ENCODE results near the gene DYNLT1. TPM values are rescaled to one million over a fixed set of nuclear protein-coding genes. Genes with fewer than 3 reads are reported as not detected.
A peak's percentile ranks its signal among the peaks of the same experiment; 100 is the strongest.
"Not testable (repeated sequence)": the region's sequence is repeated elsewhere in the genome, so short reads cannot be mapped to it uniquely, and the experiment has no call there.

Gene DYNLT1
- total RNA-seq, 1 experiment from 2014 or later = 105 TPM

DNA sequence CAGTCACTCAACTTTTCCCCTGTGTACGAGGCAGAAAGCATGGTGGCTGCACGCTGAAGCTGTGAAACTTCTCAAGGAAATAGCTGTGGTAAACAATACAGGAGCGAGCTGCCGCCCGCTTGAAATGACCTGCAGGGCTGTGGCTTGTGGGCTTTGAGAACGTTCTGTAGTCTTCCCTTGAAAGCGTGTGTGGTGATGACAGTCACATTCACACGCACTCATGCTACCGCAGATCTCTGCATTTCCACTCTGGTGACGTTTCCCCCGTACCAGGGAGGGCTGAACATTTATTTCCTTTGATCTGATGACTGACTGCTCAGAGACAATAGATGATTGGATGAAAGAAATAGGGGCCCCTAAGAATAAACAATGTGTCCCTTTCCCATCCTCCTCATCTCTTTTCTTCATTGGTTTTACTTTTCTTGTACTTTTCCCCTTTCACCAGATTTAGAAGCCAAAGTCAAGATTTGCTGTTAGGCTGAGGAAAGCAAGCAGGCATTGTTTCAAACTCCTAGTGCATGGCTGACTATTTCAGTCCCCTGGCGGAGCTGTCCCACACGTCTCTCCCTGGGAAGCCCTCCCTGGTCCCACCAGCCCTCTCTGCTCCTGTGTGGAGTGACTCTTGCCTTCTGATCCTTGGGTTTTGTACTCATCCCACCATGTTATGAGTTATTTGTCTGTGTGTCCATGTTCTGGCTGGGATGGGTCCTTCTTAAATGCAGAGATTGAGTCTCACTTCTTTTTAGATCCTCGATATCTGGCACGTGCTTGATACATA is 9.2 kb upstream of the DYNLT1 start:
- TF ChIP-seq EZH2 (IDR thresholded peaks at IDR 0.05; ENCODE audit: low read depth) (no peak), CTCF (conservative IDR thresholded peaks at IDR 0.05) (no peak)
- POLR2A ChIA-PET (ENCODE audit: unreplicated experiment) = no interaction called here
- no peaks in the 10 kb centered on the region for H3K27me3 ChIP-seq (ENCODE audit: insufficient read depth, low read depth)
- H2AFZ ChIP-seq = no peak overlapping the region
- no peaks in the 10 kb centered on the region for H3K36me3 ChIP-seq (ENCODE audit: low read depth)
- intact Hi-C loops (cut with micrococcal nuclease; ENCODE audit: unreplicated experiment) = no loop called here
- H3K4me1 ChIP-seq (replicated peaks; ENCODE audit: insufficient read depth) = peaks cover 53% of the 10 kb centered on the region
- H3K9me2 ChIP-seq (ENCODE audit: insufficient read depth) = no peaks in the 10 kb centered on the region
- H3F3A ChIP-seq (ENCODE audit: insufficient read depth, low read depth) = peaks cover 45% of the 10 kb centered on the region
- H3K9me3 ChIP-seq (ENCODE audit: insufficient read depth, low read depth) = no peaks in the 10 kb centered on the region
- no TSS peak for BruUV-seq (replicated peaks)
- peaks cover 14% of the 10 kb centered on the region; the same call in 1 of the 2 replicates for H3K79me2 ChIP-seq (ENCODE audit: low read depth)
- CTCF ChIA-PET = no interaction called here
- H3K4me2 ChIP-seq = peak overlapping the region; percentile 66
- peak overlapping the region; percentile 77 for H3K27ac ChIP-seq
- DNase-seq = no peak
- no peak overlapping the region for H3K4me3 ChIP-seq
- H4K20me1 ChIP-seq (ENCODE audit: insufficient read depth) = no peaks in the 10 kb centered on the region

- H3K27ac ChIP-seq; intact Hi-C loops (cut with micrococcal nuclease; ENCODE audit: unreplicated experiment); DNase-seq; H3K27me3 ChIP-seq (ENCODE audit: insufficient read depth, low read depth); H4K20me1 ChIP-seq (ENCODE audit: insufficient read depth); BruUV-seq (replicated peaks); H3K4me3 ChIP-seq; H3K4me2 ChIP-seq; POLR2A ChIA-PET (ENCODE audit: unreplicated experiment); H3K36me3 ChIP-seq (ENCODE audit: low read depth); CTCF ChIA-PET; H3K9me3 ChIP-seq (ENCODE audit: insufficient read depth, low read depth); H3K9me2 ChIP-seq (ENCODE audit: insufficient read depth); H2AFZ ChIP-seq: not testable (repeated sequence)
- H3K79me2 ChIP-seq (ENCODE audit: low read depth) = peaks cover 20% of the 10 kb centered on the region
- H3K4me1 ChIP-seq (replicated peaks; ENCODE audit: insufficient read depth) = peaks cover 55% of the 10 kb centered on the region
- H3F3A ChIP-seq (ENCODE audit: insufficient read depth, low read depth) = peaks cover 49% of the 10 kb centered on the region
These were observed 7.6 kb upstream of the DYNLT1 start for GRCh38 chr6:158651981-158652737.

DNA sequence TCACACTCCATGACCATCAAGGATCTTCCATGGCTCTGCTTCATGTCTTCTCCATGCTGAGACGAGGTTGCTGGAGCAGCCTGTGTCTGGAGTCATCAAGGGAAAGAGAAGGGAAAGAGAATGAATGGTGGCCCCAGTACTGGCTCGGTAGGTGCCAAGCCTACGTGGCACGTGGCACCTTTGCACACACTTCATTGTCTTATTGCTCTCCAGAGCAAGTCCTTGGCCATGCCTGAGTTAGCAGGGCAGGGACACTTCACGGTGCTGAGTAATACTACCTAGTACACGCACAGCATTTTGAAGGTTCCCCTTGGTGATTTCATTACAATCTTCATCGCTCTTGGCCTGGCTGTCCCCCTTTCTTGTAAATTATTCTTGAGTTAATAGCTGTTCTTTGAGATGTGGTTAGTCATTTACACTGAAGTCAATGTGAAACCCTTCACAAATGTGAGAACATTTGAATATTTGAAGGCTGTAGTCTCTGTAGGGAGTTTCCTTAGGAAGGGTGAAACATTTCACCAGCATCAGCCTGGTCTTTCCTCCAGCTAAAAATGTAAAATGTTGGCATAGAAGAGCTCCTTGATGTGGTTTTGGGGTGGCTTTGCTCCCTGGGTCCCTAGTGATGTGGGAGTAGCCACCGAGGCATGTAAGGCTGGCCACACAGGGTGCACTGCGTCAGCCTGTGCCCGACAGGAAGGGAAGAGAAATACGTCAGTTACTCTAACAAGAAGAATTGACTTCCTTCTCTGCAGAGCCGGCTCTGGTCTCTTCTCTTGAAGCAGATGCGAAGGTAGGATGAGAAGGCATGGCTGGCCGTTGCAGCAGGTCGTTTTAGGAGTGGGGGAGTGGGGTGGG is 5.0 kb upstream of the DYNLT1 start, which contains the start of gene SYTL3:
Gene SYTL3, plus strand, starts transcription at position 766 of the 855 bp plus-strand sequence. CDS start 13,215 bp downstream, outside the sequence.
- H3K27ac ChIP-seq = peak within 1 kb of the TSS; percentile 55
- H3K27me3 ChIP-seq (ENCODE audit: insufficient read depth, low read depth) = no peaks in the 10 kb centered on the region
- no peak within 1 kb of the TSS for H3K4me3 ChIP-seq
- CTCF ChIA-PET = interaction anchor here (0.6 to 1.2 kb wide), 2 partner anchors 8 to 42 kb away, joined by 3 to 5 read pairs; no protein-coding TSS in a partner anchor
- intact Hi-C loops (cut with micrococcal nuclease; ENCODE audit: unreplicated experiment) = loop anchor here (5.0 to 10.0 kb wide), 4 partner anchors 38 to 885 kb away; no protein-coding TSS in a partner anchor
- no peak for DNase-seq
- no peaks in the 10 kb centered on the region for H4K20me1 ChIP-seq (ENCODE audit: insufficient read depth)
- no peak for TF ChIP-seq CTCF (conservative IDR thresholded peaks at IDR 0.05)
- TF ChIP-seq EZH2 (IDR thresholded peaks at IDR 0.05; ENCODE audit: low read depth) = no peak
- H2AFZ ChIP-seq = no peak within 1 kb of the TSS
- no peaks in the 10 kb centered on the region for H3K36me3 ChIP-seq (ENCODE audit: low read depth)
- POLR2A ChIA-PET (ENCODE audit: unreplicated experiment) = no interaction called here
- H3K4me1 ChIP-seq (replicated peaks; ENCODE audit: insufficient read depth) = peaks cover 44% of the 10 kb centered on the region
- H3K4me2 ChIP-seq = peak within 1 kb of the TSS; percentile 33
- H3K79me2 ChIP-seq (ENCODE audit: low read depth) = peaks cover 24% of the 10 kb centered on the region
- peaks cover 44% of the 10 kb centered on the region for H3F3A ChIP-seq (ENCODE audit: insufficient read depth, low read depth)
- H3K9me2 ChIP-seq (ENCODE audit: insufficient read depth) = no peaks in the 10 kb centered on the region
- H3K9me3 ChIP-seq (ENCODE audit: insufficient read depth, low read depth) = no peaks in the 10 kb centered on the region
- BruUV-seq (replicated peaks) = no TSS peak

Measured in PC-9 (cell line).